GM19193 (cell line): Measurements from ENCODE around the gene DUS1L.

Experiments used
- POLR2A ChIP-seq: IDR thresholded peaks from 4 replicates; pipeline ENCODE4 v1.6.1; 2011; ENCODE audit not compliant: insufficient read depth, insufficient read length; ENCODE audit errors: extremely low read depth

Gene DUS1L

DNA sequence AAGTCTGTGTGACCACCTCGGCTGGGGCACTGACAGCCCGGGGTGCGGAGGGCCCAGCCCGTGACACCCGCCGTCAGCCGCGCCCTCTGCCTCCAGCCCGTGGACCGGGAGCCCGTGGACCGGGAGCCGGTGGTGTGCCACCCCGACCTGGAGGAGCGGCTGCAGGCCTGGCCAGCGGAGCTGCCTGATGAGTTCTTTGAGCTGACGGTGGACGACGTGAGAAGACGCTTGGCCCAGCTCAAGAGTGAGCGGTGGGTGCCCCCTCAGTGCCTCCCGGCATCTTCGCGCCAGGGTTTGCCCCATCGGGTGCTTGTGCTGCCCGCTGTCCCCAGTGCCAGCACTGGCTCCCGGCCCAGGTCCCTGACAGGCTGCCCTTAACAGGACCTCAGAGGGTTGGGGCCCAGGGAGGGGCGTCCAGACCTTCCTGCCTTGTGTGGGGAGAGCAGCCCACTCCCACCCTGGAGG, 56.6 kb downstream of the DUS1L start:
- no peak for TF ChIP-seq POLR2A

DNA sequence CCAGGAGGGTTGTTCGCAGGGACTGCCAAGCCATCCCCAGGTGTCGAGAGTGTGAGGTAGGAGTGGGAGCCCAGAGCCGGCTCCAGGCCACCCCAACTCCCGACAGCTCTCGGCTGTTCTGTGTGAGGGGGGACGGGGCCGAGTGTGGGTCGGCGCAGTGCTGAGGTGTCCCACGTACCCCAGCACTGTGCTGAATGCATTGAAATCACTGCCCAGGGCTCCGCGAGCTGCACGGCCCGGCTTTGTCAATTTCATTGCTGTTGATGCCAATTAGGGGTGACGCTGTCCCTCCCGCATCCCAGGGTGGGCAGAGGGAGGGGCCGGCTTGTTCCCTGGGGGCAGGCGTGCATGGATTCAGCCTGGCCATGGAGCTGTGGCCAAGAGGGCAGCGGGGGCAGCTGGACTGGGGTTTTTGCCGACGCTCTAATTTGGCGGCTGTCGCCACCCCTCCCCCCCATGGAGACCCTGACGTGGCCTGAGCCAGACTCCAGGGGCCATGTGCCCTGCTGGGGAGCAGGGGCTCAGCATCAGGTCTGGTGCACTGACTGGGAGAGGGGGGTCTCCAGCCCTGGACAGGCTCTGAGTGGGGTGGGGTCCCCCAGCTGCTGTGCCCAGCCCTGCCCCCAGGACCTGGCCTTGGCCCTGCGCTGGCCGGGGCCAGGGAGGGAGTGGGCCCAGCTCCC, 57.2 kb downstream of the DUS1L start:
- no peak for TF ChIP-seq POLR2A
